OCI-LY1 (cell line): ENCODE data around the gene DCP1B.

Source experiments
- CTCF ChIP-seq: fragments of 200-600 bp; sonication (generic), shearing (Covaris generic); IDR thresholded peaks from 2 replicates; pipeline ENCODE4 v1.5.1; 2017; ENCODE audit warnings: mild to moderate bottlenecking, antibody characterized with exemption, low read length, moderate library complexity, mixed read lengths
- EZH2 ChIP-seq: fragments of 200-600 bp; sonication (generic), shearing (Covaris generic); IDR thresholded peaks from 2 replicates; pipeline ENCODE4 v1.8.0; 2017; ENCODE audit warnings: borderline replicate concordance, mixed run types, mild to moderate bottlenecking, antibody characterized with exemption, low read length, moderate library complexity, mixed read lengths

- TF ChIP-seq CTCF (no peak), EZH2 (no peak)
These were observed 79.1 kb downstream of the DCP1B start for GRCh38 chr12:1924996-1925683.
